ENCODE measurements around the gene IP6K2. TPM values are rescaled to one million over a fixed set of nuclear protein-coding genes. Genes with fewer than 3 reads are reported as not detected.
A peak's percentile ranks its signal among the peaks of the same experiment; 100 is the strongest.
"Not testable (repeated sequence)": the region's sequence is repeated elsewhere in the genome, so short reads cannot be mapped to it uniquely, and the experiment has no call there.

IP6K2 gene
- total RNA-seq, 1 donor from 2014 or later = 182 TPM

DNA sequence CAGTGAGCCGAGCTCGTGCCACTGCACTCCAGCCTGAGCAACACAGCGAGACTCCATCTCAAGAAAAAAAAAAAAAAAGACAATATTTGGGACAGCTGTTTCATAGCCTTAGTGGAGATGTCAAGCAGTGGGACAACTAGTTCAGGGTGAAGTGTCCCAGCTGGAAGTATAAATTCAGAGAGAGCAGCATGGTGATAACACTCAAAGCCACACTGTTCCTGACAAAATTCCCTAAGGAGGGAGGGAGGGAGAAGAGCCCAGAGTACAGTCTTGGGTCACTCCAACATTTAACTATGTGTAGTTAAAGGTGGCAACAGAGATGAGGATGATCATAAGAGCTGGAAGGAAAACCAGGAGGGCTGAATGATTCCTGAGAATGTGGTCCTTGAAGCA, 21.1 kb upstream of the IP6K2 start:
- no peak for DNase-seq
- Mint-ChIP-seq H3K9me3 (ENCODE audit: unreplicated experiment) (peaks cover 1% of the 10 kb centered on the region), H3K27ac (ENCODE audit: unreplicated experiment) (no peak overlapping the region), H3K4me3 (ENCODE audit: unreplicated experiment) (no peak overlapping the region), H3K4me1 (ENCODE audit: low read depth, unreplicated experiment) (peaks cover 7% of the 10 kb centered on the region), H3K36me3 (ENCODE audit: unreplicated experiment) (no peaks in the 10 kb centered on the region), H3K27me3 (ENCODE audit: unreplicated experiment) (peaks cover 3% of the 10 kb centered on the region)
- TF ChIP-seq CTCF (IDR thresholded peaks at IDR 0.05; ENCODE audit: partially characterized antibody, unreplicated experiment) = no peak

GRCh38 chr3:48735075-48735767, 18.2 kb upstream of the IP6K2 start:
- not testable (repeated sequence) for H3K4me1 Mint-ChIP-seq (ENCODE audit: low read depth, unreplicated experiment); H3K27me3 Mint-ChIP-seq (ENCODE audit: unreplicated experiment); DNase-seq; H3K9me3 Mint-ChIP-seq (ENCODE audit: unreplicated experiment); H3K36me3 Mint-ChIP-seq (ENCODE audit: unreplicated experiment)
- H3K27ac Mint-ChIP-seq (ENCODE audit: unreplicated experiment) = peak overlapping the region; percentile 92
- peak overlapping the region; percentile 57 for H3K4me3 Mint-ChIP-seq (ENCODE audit: unreplicated experiment)

DNA sequence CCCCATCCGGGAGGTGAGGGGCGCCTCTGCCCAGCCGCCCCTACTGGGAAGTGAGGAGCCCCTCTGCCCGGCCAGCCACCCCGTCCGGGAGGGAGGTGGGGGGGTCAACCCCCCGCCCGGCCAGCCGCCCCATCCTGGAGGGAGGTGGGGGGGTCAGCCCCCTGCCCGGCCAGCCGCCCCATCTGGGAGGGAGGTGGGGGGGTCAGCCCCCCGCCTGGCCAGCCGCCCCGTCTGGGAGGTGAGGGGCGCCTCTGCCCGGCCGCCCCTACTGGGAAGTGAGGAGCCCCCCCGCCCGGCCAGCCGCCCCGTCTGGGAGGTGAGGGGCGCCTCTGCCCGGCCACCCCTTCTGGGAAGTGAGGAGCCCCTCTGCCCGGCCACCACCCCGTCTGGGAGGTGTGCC, 17.5 kb upstream of the IP6K2 start:
- DNase-seq; H3K27me3 Mint-ChIP-seq (ENCODE audit: unreplicated experiment); H3K4me3 Mint-ChIP-seq (ENCODE audit: unreplicated experiment); H3K27ac Mint-ChIP-seq (ENCODE audit: unreplicated experiment); H3K36me3 Mint-ChIP-seq (ENCODE audit: unreplicated experiment); H3K4me1 Mint-ChIP-seq (ENCODE audit: low read depth, unreplicated experiment); H3K9me3 Mint-ChIP-seq (ENCODE audit: unreplicated experiment): not testable (repeated sequence)

DNA sequence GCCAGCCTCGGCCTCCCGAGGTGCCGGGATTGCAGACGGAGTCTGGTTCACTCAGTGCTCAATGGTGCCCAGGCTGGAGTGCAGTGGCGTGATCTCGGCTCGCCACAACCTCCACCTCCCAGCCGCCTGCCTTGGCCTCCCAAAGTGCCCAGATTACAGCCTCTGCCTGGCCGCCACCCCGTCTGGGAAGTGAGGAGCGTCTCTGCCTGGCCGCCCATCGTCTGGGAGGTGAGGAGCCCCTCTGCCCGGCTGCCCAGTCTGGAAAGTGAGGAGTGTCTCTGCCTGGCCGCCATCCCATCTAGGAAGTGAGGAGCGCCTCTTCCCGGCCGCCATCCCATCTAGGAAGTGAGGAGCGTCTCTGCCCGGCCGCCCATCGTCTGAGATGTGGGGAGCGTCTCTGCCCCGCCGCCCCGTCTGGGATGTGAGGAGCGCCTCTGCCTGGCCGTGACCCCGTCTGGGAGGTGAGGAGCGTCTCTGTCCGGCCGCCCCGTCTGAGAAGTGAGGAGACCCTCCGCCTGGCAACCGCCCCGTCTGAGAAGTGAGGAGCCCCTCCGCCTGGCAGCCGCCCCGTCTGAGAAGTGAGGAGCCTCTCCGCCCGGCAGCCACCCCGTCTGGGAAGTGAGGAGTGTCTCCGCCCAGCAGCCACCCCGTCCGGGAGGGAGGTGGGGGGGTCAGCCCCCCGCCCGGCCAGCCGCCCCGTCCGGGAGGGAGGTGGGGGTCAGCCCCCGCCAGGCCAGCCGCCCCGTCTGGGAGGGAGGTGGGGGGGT, 16.9 kb upstream of the IP6K2 start:
- H3K4me1 Mint-ChIP-seq (ENCODE audit: low read depth, unreplicated experiment); H3K27ac Mint-ChIP-seq (ENCODE audit: unreplicated experiment); H3K36me3 Mint-ChIP-seq (ENCODE audit: unreplicated experiment); H3K27me3 Mint-ChIP-seq (ENCODE audit: unreplicated experiment); H3K4me3 Mint-ChIP-seq (ENCODE audit: unreplicated experiment); H3K9me3 Mint-ChIP-seq (ENCODE audit: unreplicated experiment); DNase-seq: not testable (repeated sequence)

GRCh38 chr3:48727511-48727910, 10.5 kb upstream of the IP6K2 start:
- H3K4me1 Mint-ChIP-seq (ENCODE audit: low read depth, unreplicated experiment) = no peaks in the 10 kb centered on the region
- no peak for DNase-seq
- TF ChIP-seq CTCF (IDR thresholded peaks at IDR 0.05; ENCODE audit: partially characterized antibody, unreplicated experiment) = no peak
- no peaks in the 10 kb centered on the region for H3K27me3 Mint-ChIP-seq (ENCODE audit: unreplicated experiment)
- H3K9me3 Mint-ChIP-seq (ENCODE audit: unreplicated experiment) = no peaks in the 10 kb centered on the region
- H3K4me3 Mint-ChIP-seq (ENCODE audit: unreplicated experiment) = no peak overlapping the region
- H3K27ac Mint-ChIP-seq (ENCODE audit: unreplicated experiment) = no peak overlapping the region
- H3K36me3 Mint-ChIP-seq (ENCODE audit: unreplicated experiment) = no peaks in the 10 kb centered on the region

GRCh38 chr3:48725185-48725855, 8.3 kb upstream of the IP6K2 start:
- not testable (repeated sequence) for H3K4me1 Mint-ChIP-seq (ENCODE audit: low read depth, unreplicated experiment); H3K4me3 Mint-ChIP-seq (ENCODE audit: unreplicated experiment); H3K27ac Mint-ChIP-seq (ENCODE audit: unreplicated experiment)

DNA sequence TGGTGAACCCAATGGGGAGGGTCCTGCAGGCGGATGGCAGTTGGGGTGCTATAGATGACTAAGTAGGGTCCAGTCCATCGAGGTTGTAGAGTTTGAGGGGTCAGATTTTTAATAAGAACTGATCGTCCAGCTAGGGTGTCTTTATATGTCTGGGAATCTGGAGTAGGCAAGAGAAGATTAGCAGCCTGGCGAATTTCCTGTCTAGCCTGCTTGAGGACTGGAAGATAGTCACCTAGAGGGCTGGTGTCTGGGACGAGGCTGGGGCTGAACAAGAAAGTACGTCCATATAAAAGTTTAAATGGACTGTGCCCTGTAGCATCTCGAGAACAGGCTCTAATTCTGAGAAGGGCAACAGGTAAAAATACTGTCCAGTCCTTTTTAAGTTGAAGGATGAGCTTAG, 6.7 kb upstream of the IP6K2 start:
- no peaks in the 10 kb centered on the region for H3K4me1 Mint-ChIP-seq (ENCODE audit: low read depth, unreplicated experiment)
- no peak for TF ChIP-seq CTCF (IDR thresholded peaks at IDR 0.05; ENCODE audit: partially characterized antibody, unreplicated experiment)
- H3K27ac Mint-ChIP-seq (ENCODE audit: unreplicated experiment) = no peak overlapping the region
- peaks cover 3% of the 10 kb centered on the region for H3K36me3 Mint-ChIP-seq (ENCODE audit: unreplicated experiment)
- H3K27me3 Mint-ChIP-seq (ENCODE audit: unreplicated experiment) = no peaks in the 10 kb centered on the region
- H3K4me3 Mint-ChIP-seq (ENCODE audit: unreplicated experiment) = no peak overlapping the region
- no peak for DNase-seq
- no peaks in the 10 kb centered on the region for H3K9me3 Mint-ChIP-seq (ENCODE audit: unreplicated experiment)

More at GRCh38 chr3:48725185-48725855, 8.3 kb upstream of the IP6K2 start:
- not testable (repeated sequence) for H3K9me3 Mint-ChIP-seq (ENCODE audit: unreplicated experiment); DNase-seq; H3K36me3 Mint-ChIP-seq (ENCODE audit: unreplicated experiment); H3K27me3 Mint-ChIP-seq (ENCODE audit: unreplicated experiment)

DNA sequence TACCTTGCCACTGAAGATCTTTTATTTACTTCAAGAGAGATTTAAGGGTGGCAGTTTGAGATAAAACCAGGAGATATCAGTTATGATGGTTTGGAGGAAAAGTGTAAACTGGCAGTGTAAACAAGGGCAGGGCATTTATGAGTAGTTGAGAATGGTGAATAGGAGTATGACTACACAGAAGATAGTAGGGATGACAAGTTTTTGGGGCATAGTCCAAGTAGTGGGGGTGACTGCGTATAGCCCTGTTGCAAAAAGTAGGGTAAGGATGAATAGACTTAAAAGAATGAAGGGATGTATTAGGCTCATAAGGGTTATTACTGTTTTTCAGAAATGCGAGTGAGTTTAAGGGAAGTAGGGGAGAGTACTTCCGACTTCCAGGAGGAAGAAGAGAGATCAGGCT, 6.3 kb upstream of the IP6K2 start:
- DNase-seq; H3K4me3 Mint-ChIP-seq (ENCODE audit: unreplicated experiment); H3K27ac Mint-ChIP-seq (ENCODE audit: unreplicated experiment); H3K27me3 Mint-ChIP-seq (ENCODE audit: unreplicated experiment); H3K4me1 Mint-ChIP-seq (ENCODE audit: low read depth, unreplicated experiment); H3K9me3 Mint-ChIP-seq (ENCODE audit: unreplicated experiment); H3K36me3 Mint-ChIP-seq (ENCODE audit: unreplicated experiment): not testable (repeated sequence)
